OCI-LY7 (cell line): ENCODE measurements around the gene HAPLN2. TPM values are rescaled to one million over a fixed set of nuclear protein-coding genes. Genes with fewer than 3 reads are reported as not detected.

Experiments used
- BruUV-seq: library from RNA; stranded (reverse); fragments of 400-500 nt; replicated peaks from 2 replicates; lab custom pipeline; 2021; lab: Mats Ljungman, UMichigan
- CTCF ChIA-PET: fragments of 300-600 bp; sonication (Branson Sonifier 250); formaldehyde crosslinking; loops from one replicate; lab custom pipeline; 2022; ENCODE audit warnings: antibody characterized with exemption; ENCODE audit not compliant: unreplicated experiment; lab: Charles Lee
- POLR2A ChIA-PET: fragments of 300-600 bp; sonication (Branson Sonifier 250); formaldehyde crosslinking; loops from one replicate; lab custom pipeline; 2022; ENCODE audit warnings: antibody characterized with exemption; lab: Charles Lee
- DNase-seq: peaks from one replicate; pipeline ENCODE4 v3.0.0-alpha.2; 2015; ENCODE audit warnings: low spot score
- H2AFZ ChIP-seq: fragments of 200-600 bp; sonication (generic), shearing (Covaris generic); 2 replicates; pipeline ENCODE4 v1.6.1; 2014; ENCODE audit warnings: mild to moderate bottlenecking, antibody characterized with exemption, low read length, moderate library complexity
- H3K27ac ChIP-seq: fragments of 200-600 bp; sonication (generic); 2 replicates; pipeline ENCODE4 v1.5.1; 2014; ENCODE audit warnings: mixed run types, low read depth, mild to moderate bottlenecking, moderate library complexity, low read length, inconsistent platforms; ENCODE audit not compliant: poor library complexity, severe bottlenecking
- H3K36me3 ChIP-seq: fragments of 200-600 bp; sonication (generic); 2 replicates; pipeline ENCODE4 v1.6.1; 2014; ENCODE audit warnings: mild to moderate bottlenecking, antibody characterized with exemption, low read length, moderate library complexity, mixed read lengths; ENCODE audit not compliant: insufficient read depth
- H3K4me1 ChIP-seq: fragments of 200-600 bp; sonication (generic); 2 replicates; pipeline ENCODE4 v1.5.1; 2014; ENCODE audit warnings: mild to moderate bottlenecking, low read length; ENCODE audit not compliant: insufficient read depth, poor library complexity, severe bottlenecking
- H3K4me2 ChIP-seq: fragments of 200-600 bp; sonication (generic); 2 replicates; pipeline ENCODE4 v1.6.1; 2014; ENCODE audit warnings: mild to moderate bottlenecking, low read length
- H3K4me3 ChIP-seq: fragments of 200-600 bp; sonication (generic); 2 replicates; pipeline ENCODE4 v1.5.1; 2014; ENCODE audit warnings: mild to moderate bottlenecking, low read depth, low read length; ENCODE audit not compliant: poor library complexity, severe bottlenecking
- H3K79me2 ChIP-seq: fragments of 200-600 bp; sonication (generic); 2 replicates; pipeline ENCODE4 v1.6.1; 2016; ENCODE audit warnings: low read depth, mild to moderate bottlenecking, low read length, moderate library complexity, mixed read lengths; ENCODE audit not compliant: insufficient read depth
- H3K9me2 ChIP-seq: fragments of 200-600 bp; sonication (generic); 2 replicates; pipeline ENCODE4 v1.6.1; 2016; ENCODE audit warnings: mild to moderate bottlenecking, low read length, mixed read lengths; ENCODE audit not compliant: insufficient read depth
- H3K9me3 ChIP-seq: fragments of 200-600 bp; sonication (generic); 2 replicates; pipeline ENCODE4 v1.6.1; 2014; ENCODE audit warnings: mild to moderate bottlenecking, mixed run types, low read length, mixed read lengths
- H4K20me1 ChIP-seq: fragments of 200-600 bp; sonication (generic); 2 replicates; pipeline ENCODE4 v1.6.1; 2014; ENCODE audit warnings: mild to moderate bottlenecking, antibody characterized with exemption, low read length, moderate library complexity, mixed read lengths; ENCODE audit not compliant: insufficient read depth
- CTCF ChIP-seq: fragments of 200-600 bp; sonication (generic); conservative IDR thresholded peaks from 2 replicates; pipeline ENCODE4 v1.5.1; 2014; ENCODE audit warnings: mild to moderate bottlenecking, antibody characterized with exemption, low read length, moderate library complexity, mixed read lengths
- EZH2phosphoT487 ChIP-seq: fragments of 200-600 bp; sonication (generic); IDR thresholded peaks from 2 replicates; pipeline ENCODE4 v1.6.1; 2018; ENCODE audit warnings: low read depth, borderline replicate concordance, mild to moderate bottlenecking, mixed run types, antibody characterized with exemption, low read length, moderate library complexity, mixed read lengths
- intact Hi-C: fragments of 100-400 bp; cut with micrococcal nuclease; formaldehyde crosslinking; loops from one replicate; pipeline ENCODE4 v1.10.0; 2022; ENCODE audit not compliant: unreplicated experiment
- total RNA-seq, 2 experiments: library from RNA; depleted of rRNA in 1 of 2; stranded (reverse); fragments of >200 nt in 1 of 2; shearing (Covaris generic) in 1 of 2; gene quantifications; 2 replicates each; pipeline ENCODE4 v1.2.3, GENCODE V29; 2014 to 2022

The HAPLN2 gene
- total RNA-seq, 2 experiments from 2014 or later = 0.41 to 1.1 TPM

- H3K4me2 ChIP-seq = no peak overlapping the region
- H3K9me2 ChIP-seq = no peaks in the 10 kb centered on the region
- no peaks in the 10 kb centered on the region for H3K79me2 ChIP-seq
- H3K36me3 ChIP-seq = no peaks in the 10 kb centered on the region
- TF ChIP-seq EZH2phosphoT487 (no peak), CTCF (no peak)
- intact Hi-C loops = no loop called here
- H4K20me1 ChIP-seq = no peaks in the 10 kb centered on the region
- no TSS peak for BruUV-seq
- ChIA-PET CTCF (interaction anchor here (0.5 kb wide), 1 partner anchor 196 kb away, joined by 3 read pairs; no protein-coding TSS in a partner anchor), POLR2A (interaction anchor here (0.6 kb wide), 1 partner anchor 218 kb away, joined by 4 read pairs; no protein-coding TSS in a partner anchor)
- no peak overlapping the region for H3K27ac ChIP-seq
- H3K4me3 ChIP-seq = no peak overlapping the region
- no peak for DNase-seq
- no peaks in the 10 kb centered on the region for H3K4me1 ChIP-seq
- no peak overlapping the region for H2AFZ ChIP-seq
- no peaks in the 10 kb centered on the region for H3K9me3 ChIP-seq
Measured at GRCh38 chr1:156643778-156644092, 24.5 kb downstream of the HAPLN2 start.

- intact Hi-C loops = no loop called here
- POLR2A ChIA-PET = interaction anchor here (0.6 kb wide), 1 partner anchor 218 kb away, joined by 4 read pairs; no protein-coding TSS in a partner anchor
- H3K36me3 ChIP-seq = no peaks in the 10 kb centered on the region
Measured at GRCh38 chr1:156644146-156644545, 24.9 kb downstream of the HAPLN2 start.

More at GRCh38 chr1:156644146-156644545, 24.9 kb downstream of the HAPLN2 start:
- H3K27ac ChIP-seq = no peak overlapping the region
- no peaks in the 10 kb centered on the region for H3K4me1 ChIP-seq
- H3K9me2 ChIP-seq = no peaks in the 10 kb centered on the region
- DNase-seq = no peak
- no peak overlapping the region for H3K4me2 ChIP-seq
- H3K79me2 ChIP-seq = no peaks in the 10 kb centered on the region
- BruUV-seq = no TSS peak
- no peak overlapping the region for H2AFZ ChIP-seq
- H3K4me3 ChIP-seq = no peak overlapping the region
- no peaks in the 10 kb centered on the region for H4K20me1 ChIP-seq
- H3K9me3 ChIP-seq = no peaks in the 10 kb centered on the region
- no peak for TF ChIP-seq EZH2phosphoT487
- no peak for TF ChIP-seq CTCF
- CTCF ChIA-PET = interaction anchor here (0.5 kb wide), 1 partner anchor 195 kb away, joined by 3 read pairs; no protein-coding TSS in a partner anchor
